AG09309 (cell line): ENCODE data around the gene USH1G.

ENCODE experiments used
- DNase-seq: peaks from one replicate; pipeline ENCODE4 v3.0.0-alpha.2; 2010; ENCODE audit warnings: low read depth
- H3K4me3 ChIP-seq: 2 replicates; pipeline ENCODE4 v1.5.1; 2011; ENCODE audit warnings: mild to moderate bottlenecking, low read depth, low read length, moderate library complexity; ENCODE audit not compliant: control insufficient read depth
- CTCF ChIP-seq: IDR thresholded peaks from 2 replicates; pipeline ENCODE4 v1.5.1; 2011; ENCODE audit warnings: mild to moderate bottlenecking, low read depth, low read length, inconsistent platforms; ENCODE audit not compliant: insufficient read depth, control insufficient read depth; ENCODE audit errors: missing control alignments

USH1G gene

GRCh38 chr17:74952431-74953133 lies 29.5 kb upstream of the USH1G start:
- no peak for TF ChIP-seq CTCF
- no peak overlapping the region for H3K4me3 ChIP-seq
- no peak for DNase-seq

GRCh38 chr17:74951680-74952421 lies 28.8 kb upstream of the USH1G start:
- no peak for TF ChIP-seq CTCF
- no peak for DNase-seq

GRCh38 chr17:74951065-74951464 lies 28.0 kb upstream of the USH1G start:
- DNase-seq = no peak
- TF ChIP-seq CTCF = no peak
- no peak overlapping the region for H3K4me3 ChIP-seq

More at GRCh38 chr17:74951680-74952421, 28.8 kb upstream of the USH1G start:
- H3K4me3 ChIP-seq = no peak overlapping the region

GRCh38 chr17:74950207-74950606 lies 27.2 kb upstream of the USH1G start:
- no peak overlapping the region for H3K4me3 ChIP-seq
- DNase-seq = no peak
- no peak for TF ChIP-seq CTCF

- no peak for DNase-seq
- no peak overlapping the region for H3K4me3 ChIP-seq
- no peak for TF ChIP-seq CTCF
These were observed 26.5 kb upstream of the USH1G start for GRCh38 chr17:74949455-74950115.

DNA sequence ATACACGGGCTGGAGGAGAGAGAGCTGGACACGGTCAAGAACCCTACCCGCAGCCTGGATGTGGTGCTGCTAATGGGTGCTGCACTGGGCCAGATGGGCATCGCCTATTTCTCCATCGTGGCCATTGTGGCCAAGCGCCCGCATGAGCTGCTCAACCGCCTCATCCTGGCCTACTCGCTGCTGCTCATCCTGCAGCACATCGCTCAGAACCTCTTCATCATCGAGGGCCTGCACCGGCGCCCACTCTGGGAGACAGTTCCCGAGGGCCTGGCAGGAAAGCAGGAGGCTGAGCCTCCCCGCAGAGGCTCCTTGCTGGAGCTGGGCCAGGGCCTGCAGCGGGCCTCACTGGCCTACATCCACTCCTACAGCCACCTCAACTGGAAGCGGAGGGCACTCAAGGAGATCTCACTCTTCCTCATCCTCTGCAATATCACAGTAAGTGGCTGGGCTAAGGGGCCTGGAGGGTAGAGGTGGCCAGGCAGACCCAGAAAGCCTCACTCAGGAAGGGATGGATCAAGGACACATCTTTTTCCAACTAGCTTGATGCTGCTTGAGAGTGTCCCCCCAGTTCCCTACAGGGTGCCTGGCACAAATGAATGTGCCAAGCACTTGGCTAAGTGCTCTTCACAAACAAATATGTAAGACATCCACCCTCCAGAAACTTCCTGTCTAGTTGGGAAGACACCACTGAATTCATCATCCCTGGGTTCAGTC lies 24.1 kb upstream of the USH1G start:
- no peak for TF ChIP-seq CTCF
- no peak overlapping the region for H3K4me3 ChIP-seq
- no peak for DNase-seq
